GM19467 (cell line): ENCODE results near the gene ACIN1.
"Not testable (repeated sequence)": the region's sequence is repeated elsewhere in the genome, so short reads cannot be mapped to it uniquely, and the experiment has no call there.

Experiments
- ATAC-seq: cut with Tn5 transposase; IDR thresholded peaks from one replicate; pipeline ENCODE4 v1.9.1; 2021; ENCODE audit warnings: mild to moderate bottlenecking, moderate library complexity; ENCODE audit not compliant: unreplicated experiment

The ACIN1 gene

DNA sequence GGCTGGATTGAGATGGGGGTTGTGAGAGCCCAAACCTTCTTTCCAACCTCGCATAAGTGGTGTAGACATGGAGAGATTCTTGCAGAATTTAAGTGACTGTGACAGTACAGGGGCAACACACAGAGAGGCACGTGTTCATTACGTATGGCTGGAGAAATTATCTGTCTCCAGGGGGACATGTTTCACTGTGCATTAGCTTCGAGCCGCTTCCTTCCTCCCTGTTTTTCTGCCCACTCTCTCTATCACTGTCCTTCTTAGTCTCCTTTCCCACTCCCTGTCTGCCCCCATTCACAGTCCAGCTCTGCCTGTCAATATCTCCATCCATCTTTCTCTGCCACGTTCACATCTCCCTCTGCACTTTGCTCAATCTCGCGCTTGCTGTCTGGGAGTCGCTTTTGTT lies 73.5 kb downstream of the ACIN1 start:
- no peak for ATAC-seq

DNA sequence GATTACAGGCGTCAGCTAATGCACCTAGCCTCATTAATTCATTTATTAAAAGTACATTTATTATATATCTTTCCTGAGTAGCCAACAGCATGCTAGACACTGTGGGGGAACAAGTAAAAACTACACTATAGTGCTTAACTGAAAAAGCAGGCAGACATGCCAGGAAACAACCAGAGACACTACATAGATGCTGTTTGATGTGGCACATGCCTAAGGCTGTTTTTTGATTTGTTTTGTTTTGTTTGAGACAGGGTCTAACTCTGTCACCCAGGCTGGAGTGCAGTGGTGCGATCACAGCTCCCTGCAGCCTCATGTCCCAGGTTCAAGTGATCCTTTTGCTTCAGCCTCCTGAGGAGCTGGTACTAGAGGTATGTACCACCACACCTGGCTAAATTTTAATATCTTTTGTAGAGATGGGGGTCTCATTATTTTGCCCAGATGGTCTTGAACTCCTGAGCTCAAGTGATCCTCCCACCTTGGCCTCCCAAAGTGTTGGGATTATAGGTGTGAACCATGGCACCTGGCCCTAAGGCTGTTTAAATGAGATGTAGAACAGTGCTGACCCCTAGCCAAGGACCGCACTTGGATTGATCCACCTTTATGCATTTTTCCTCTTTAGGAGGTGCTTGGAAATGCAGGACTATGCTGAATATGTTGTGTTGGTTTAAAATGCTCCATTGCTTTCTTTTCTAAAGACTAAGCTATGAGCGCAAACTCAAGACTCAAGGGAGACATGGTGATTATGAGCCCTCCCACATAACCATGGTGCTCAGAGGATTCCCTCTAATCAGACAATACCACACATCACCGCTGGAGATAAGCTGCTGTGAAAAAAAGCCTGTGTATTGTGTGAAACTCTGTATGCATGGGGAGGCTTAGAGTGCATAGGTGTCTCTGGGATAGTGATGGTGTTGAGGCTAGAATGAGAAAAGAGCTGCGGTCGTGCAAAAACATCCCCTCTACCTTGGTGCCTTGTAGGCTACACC lies 74.5 kb downstream of the ACIN1 start:
- no peak for ATAC-seq

GRCh38 chr14:23018107-23018506 lies 76.8 kb downstream of the ACIN1 start:
- no peak for ATAC-seq

GRCh38 chr14:23017091-23017490 lies 77.8 kb downstream of the ACIN1 start:
- ATAC-seq = no peak

- ATAC-seq = no peak
Measured at GRCh38 chr14:23015618-23016017, 79.3 kb downstream of the ACIN1 start.

DNA sequence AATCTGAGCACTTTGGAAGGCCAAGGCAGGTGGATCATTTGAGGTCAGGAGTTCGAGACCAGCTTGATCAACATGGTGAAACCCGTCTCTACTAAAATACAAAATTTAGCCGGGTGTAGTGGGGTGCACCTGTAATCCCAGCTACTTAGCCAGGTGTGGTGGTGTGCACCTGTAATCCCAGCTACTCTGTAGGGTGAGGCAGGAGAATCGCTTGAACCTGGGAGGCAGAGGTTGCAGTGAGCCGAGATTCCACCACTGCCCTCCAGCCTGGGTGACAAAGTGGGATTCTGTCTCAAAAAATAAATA lies 81.2 kb downstream of the ACIN1 start:
- not testable (repeated sequence) for ATAC-seq

- no peak for ATAC-seq
Measured at GRCh38 chr14:23013054-23013748, 81.7 kb downstream of the ACIN1 start.

DNA sequence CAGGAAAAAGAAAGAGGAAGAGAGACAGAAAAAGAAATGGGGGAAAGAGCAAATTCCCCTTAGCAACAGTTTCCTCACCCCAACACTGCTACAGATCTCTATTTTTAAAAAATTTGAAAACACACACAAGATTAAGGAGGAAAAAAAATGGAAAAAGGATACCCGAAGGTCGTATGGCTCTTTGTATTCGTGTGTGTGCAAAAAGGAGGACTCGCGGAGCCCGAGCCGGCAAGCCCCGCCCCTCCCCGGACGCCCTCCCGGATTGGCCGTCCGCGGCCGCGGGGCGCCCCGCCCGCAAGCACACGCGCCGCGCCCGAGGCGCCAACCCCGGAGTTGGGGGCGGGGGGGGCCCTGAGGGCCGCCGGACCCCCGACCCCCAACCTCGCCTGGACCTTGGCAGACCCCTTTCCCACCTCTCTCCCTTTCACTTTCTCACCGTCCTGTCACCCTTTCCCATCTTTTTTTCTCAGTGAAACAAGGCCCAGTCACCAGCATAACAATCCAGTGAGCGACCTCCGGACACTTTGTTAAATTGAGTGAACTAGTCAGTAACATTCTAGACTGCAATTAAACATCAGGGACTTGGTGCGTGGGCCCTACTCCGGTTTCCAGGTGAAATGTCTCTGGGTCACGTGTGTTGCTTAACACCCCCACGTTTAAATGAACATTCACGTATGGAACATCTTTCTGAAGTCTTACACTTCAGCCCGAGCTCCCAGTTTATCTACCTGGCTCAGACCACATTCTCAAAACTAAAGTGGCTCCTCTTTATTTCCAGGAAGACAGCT lies 84.8 kb downstream of the ACIN1 start, which contains the start of gene C14orf93:
C14orf93 (minus strand) TSS at position 205 of the 788 bp plus-strand sequence. CDS start 11,120 bp downstream, outside the sequence.
- ATAC-seq = no peak

DNA sequence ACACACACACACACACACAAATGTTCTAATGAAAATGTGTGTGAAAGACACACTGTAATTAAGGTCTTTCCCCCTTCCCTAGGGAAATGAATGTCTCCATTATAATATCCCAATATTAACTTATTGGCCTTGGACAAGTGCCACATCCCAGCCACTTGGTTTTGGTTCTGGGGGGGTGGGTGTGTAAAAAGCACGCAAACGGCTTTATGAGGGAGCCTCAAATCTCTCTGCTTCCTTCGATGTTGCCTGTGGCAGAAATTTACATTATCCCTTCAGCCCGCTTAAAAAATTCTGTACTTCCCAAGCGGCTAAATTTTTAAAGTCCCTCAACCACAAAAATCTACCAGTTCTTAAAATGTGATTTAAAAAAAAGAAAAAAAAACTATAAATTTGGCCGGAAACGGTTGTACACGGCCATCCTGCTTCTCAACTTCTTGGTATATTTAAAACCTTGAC lies 85.4 kb downstream of the ACIN1 start:
- ATAC-seq = no peak

DNA sequence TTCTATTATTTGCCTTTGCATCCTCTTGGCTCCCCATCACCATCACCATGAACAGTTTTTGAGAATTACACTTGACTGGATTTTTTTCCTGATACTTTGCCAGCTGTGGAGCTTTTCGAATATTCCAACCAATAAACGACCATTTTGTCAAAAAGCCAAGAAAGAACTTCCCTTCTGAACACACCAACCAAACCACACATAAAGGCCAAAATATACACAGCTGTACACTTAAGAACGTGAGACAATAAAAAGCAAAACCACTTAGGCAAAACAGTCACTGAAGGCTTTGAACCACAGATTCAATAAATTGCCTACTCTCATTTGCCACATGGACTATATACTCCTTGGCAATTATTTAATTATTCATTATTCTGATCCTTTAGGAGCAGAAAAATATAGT lies 86.1 kb downstream of the ACIN1 start:
- no peak for ATAC-seq
